GM19395 (cell line): ENCODE measurements around the gene ABCA2.
"Not testable (repeated sequence)": the region's sequence is repeated elsewhere in the genome, so short reads cannot be mapped to it uniquely, and the experiment has no call there.

Source experiments
- ATAC-seq: cut with Tn5 transposase; IDR thresholded peaks from one replicate; pipeline ENCODE4 v1.9.1; 2021; ENCODE audit warnings: mild to moderate bottlenecking, moderate library complexity; ENCODE audit not compliant: unreplicated experiment

ABCA2 gene

DNA sequence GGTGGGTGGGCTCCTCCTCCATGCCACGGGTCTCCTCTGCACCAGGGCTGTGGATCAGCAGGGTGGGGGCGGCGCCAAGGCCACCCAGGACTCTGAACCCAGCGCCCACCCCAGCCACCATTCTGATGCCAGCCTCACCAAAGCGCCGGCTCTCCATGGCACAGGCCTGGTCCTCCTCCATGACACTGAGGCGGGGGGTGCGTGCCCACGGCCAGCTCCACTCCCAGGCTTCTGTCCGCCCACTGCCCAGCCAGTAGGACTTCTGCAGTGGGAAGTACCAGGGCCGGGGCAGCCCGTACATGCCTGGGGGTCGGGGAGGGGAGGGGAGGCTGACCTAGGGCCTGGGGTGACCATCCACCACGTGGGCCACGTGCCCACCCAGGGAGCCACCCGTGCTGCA, 11.6 kb downstream of the ABCA2 start:
- no peak for ATAC-seq

GRCh38 chr9:137015976-137016375, 12.1 kb downstream of the ABCA2 start:
- ATAC-seq, result no peak

DNA sequence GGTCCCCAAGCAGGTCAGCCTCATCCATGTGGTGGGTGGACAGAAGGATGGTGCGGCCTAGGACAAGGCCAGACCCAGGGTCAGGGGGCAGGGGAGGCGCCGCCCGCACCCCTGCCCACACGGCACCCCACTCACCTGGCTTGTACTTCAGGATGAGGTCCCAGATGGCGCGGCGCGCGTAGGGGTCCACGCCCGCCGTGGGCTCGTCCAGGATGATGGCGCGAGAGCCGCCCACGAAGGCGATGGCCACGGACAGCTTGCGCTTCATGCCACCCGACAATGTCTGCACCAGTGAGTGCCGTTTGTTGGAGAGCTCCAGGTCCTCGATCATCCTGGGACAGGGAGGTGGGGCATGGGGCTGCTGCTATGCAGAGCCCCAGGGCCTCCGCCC, 12.5 kb downstream of the ABCA2 start:
- no peak for ATAC-seq

- no peak for ATAC-seq
These were observed 13.1 kb downstream of the ABCA2 start for GRCh38 chr9:137014776-137015539.

GRCh38 chr9:137014166-137014565, 13.9 kb downstream of the ABCA2 start:
- no peak for ATAC-seq

- no peak for ATAC-seq
These were observed 14.5 kb downstream of the ABCA2 start for GRCh38 chr9:137013571-137013940.

DNA sequence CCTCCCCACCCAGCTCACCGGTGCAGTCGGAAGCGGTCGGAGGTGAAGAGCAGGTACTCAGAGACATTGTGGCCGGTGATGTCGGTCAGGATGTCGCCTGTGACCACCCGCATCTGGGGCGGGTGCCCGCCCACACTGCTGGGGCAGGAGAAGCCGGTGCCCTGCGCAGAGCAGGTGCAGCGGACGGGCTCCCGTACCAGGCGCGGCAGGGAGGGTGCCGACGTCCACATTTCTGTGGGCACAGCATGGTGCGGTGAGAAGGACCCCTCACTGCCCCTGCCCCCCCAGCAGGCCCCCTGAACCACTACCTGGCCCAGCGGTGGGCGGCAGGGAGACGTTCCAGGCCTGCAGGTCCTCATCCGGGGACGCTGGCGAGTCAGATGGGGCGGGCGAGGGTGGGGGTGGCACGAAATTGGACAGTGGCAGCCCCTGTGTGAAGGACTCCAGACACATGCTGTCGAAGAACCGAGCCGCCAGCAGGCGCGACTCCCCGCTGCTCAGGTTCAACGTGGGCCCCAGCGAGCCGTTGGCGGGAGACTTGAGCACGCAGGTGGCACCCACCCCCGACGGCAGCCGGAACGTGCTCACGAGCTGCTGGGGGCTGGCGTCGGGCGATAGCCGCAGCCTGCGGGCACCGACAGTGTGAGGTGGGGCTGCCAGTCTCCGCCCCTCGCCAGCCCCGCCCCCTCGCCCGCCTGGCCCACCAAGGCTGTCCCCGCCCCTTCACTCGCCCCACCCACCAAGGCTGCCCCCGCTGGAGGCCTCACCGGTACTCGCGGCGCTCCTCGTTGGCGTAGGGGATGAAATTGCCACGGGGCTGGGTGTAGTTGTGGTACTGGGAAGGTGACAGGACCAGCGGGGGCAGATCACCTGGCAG, 15.1 kb downstream of the ABCA2 start:
- no peak for ATAC-seq

GRCh38 chr9:137011907-137012675, 15.9 kb downstream of the ABCA2 start:
- ATAC-seq, result no peak

- ATAC-seq, result no peak
These were observed 16.9 kb downstream of the ABCA2 start for GRCh38 chr9:137011156-137011555.

DNA sequence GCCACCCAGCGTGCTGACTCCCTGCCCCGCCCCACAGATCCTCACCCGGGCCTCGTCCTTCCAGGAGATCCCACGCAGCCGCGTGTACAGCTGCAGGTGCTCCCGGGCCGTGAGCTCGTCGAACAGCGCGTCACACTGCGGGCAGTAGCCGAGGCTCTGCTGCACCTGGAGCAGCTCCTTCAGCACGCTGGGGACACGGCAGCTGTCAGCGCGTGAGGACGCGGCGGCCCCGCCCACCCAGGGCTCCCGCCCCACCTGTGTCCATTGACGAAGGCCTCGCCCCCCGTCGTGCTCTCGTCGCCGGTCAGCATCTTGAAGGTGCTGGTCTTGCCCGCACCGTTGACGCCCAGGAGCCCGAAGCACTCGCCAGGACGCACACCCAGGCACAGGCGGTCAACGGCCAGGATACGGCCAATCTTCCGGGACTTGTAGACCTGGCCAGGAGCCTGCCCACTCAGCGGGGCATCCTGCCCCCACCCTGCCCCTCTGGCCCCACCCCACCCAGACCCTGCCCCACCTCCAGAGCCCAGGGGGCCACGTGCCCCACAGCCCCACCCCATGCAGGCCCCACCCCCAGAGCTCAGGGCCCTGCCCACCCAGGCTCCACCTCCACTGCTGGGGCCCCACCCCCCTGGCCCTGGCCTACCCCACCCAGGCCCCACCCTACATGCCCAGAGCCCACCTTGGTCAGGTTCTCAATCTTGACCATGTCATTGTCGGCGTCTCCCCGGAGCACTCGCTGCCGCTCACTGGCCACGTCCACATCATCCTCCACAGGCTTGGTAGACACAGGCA, 17.9 kb downstream of the ABCA2 start:
- no peak for ATAC-seq

DNA sequence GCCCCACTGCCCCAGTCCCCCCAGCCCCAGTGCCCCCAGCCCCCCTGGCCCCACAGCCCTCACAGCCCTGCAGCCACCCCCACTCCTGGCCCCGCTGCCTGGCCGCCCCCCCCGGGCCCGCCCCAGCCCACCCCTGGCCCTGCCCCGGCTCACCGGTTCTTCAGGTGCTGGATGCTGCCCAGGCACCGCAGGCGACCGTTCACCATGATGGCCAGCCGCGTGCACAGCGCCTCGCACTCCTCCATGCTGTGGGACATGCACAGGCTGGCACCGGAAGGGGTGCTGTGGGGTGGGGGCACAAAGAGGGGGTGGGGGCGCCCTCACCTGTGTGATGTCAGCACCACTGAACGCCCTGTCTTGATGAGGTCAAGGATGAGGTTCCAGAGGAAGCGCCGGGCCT, 18.8 kb downstream of the ABCA2 start:
- no peak for ATAC-seq

GRCh38 chr9:137008312-137008711, 19.7 kb downstream of the ABCA2 start:
- no peak for ATAC-seq

- ATAC-seq, result no peak
These were observed 20.2 kb downstream of the ABCA2 start for GRCh38 chr9:137007816-137008270.

GRCh38 chr9:137007108-137007815, 20.8 kb downstream of the ABCA2 start:
- no peak for ATAC-seq

GRCh38 chr9:137006116-137007003, 21.7 kb downstream of the ABCA2 start:
- no peak for ATAC-seq

DNA sequence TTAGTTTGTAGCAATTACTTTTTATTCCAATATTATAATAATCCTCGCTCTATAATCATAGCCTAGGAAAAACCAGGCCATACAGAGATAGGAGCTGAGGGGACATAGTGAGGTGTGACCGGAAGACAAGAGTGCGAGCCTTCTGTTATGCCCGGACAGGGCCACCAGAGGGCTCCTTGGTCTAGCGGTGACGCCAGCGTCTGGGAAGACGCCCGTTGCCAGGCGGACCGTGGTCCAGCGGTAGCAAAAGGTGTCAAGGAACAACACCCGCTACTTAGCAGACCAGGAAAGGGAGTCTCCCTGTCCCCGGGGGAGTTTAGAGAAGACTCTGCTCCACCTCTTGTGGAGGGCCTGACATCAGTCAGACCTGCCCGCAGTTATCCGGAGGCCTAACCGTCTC, 23.8 kb downstream of the ABCA2 start:
- ATAC-seq, result not testable (repeated sequence)

DNA sequence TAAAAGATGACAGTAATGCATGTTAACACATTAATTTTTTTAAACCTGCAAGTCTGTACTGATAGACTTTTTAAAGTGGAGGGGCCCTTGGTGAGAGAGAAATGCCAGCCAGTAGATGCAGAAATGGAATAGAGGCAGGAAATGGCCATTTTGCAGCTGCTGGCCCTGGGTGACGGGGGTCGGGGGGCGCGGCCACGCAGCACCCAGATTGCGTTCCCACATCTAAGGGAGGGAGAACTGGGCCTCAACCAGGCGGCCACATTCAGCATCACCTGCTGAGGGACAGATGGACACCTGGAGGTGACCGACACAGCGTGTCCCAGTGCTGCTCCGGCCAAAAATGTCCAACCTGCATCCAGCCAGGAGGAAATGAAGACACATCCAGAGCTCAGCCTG, 25.4 kb downstream of the ABCA2 start:
- ATAC-seq, result no peak

GRCh38 chr9:137001857-137002645, 26.0 kb downstream of the ABCA2 start:
- no peak for ATAC-seq
